HepG2 (cell line): Measurements from ENCODE around the gene SPATA7. TPM values are rescaled to one million over a fixed set of nuclear protein-coding genes. Genes with fewer than 3 reads are reported as not detected.

Experiments used
- ATAC-seq: fragments of 200-7000 bp; cut with Tn5 transposase; 3 replicates; pipeline ENCODE4 v1.9.1; 2020; ENCODE audit warnings: mild to moderate bottlenecking, moderate library complexity
- BruUV-seq: library from RNA; stranded (reverse); fragments of 400-500 nt; replicated peaks from 2 replicates; lab custom pipeline; 2021; lab: Mats Ljungman, UMichigan
- CTCF ChIA-PET: fragments of 300-600 bp; formaldehyde crosslinking; extraction: SDS; loops from one replicate; lab custom pipeline; 2021; ENCODE audit warnings: low total read pairs, inconsistent platforms, low intra/inter-chr PET ratio; lab: Yijun Ruan, JAX
- POLR2A ChIA-PET: fragments of 350-600 bp; sonication (Branson Sonifier 250); formaldehyde crosslinking; loops from one replicate; lab custom pipeline; 2020; ENCODE audit warnings: antibody characterized with exemption, inconsistent platforms; lab: Yijun Ruan, JAX
- DNase-seq: peaks from one replicate; pipeline ENCODE4 v3.0.0-alpha.2; 2015; ENCODE audit warnings: low spot score
- FAIRE-seq: peaks from 3 replicates; lab custom pipeline; 2011; peaks lifted over from hg19 to GRCh38; lab: Jason Lieb, UNC
- H2AFZ ChIP-seq: one replicate; pipeline ENCODE4 v1.6.1; 2011; ENCODE audit warnings: low read length, inconsistent platforms
- H3K27ac ChIP-seq: fragments of 300-600 bp; 3 replicates; pipeline ENCODE4 v1.8.0; 2011; ENCODE audit warnings: mixed run types, mild to moderate bottlenecking, mixed read lengths, low read length, inconsistent platforms; ENCODE audit not compliant: insufficient read depth; ENCODE audit errors: extremely low read length
- H3K27me3 ChIP-seq, 2 experiments: fragments of 200-600 bp in 1 of 2; 2 replicates in 1 of 2; 3 replicates in 1 of 2; pipeline versions ENCODE4 v1.6.0 to v1.8.0; 2011; ENCODE audit warnings: low read length in 2 of 2, mild to moderate bottlenecking in 2 of 2, moderate library complexity in 2 of 2, inconsistent platforms in 1 of 2; ENCODE audit not compliant: insufficient read depth in 2 of 2, control insufficient read depth in 1 of 2
- H3K36me3 ChIP-seq, 2 experiments: fragments of 200-600 bp in 1 of 2; replicated peaks in 1 of 2; 2 replicates in 1 of 2; 3 replicates in 1 of 2; pipeline versions ENCODE4 v1.5.1 to v1.8.0; 2011; ENCODE audit warnings: low read length in 2 of 2, inconsistent platforms in 1 of 2; ENCODE audit not compliant: insufficient read depth in 2 of 2, control insufficient read depth in 1 of 2
- H3K4me1 ChIP-seq: 2 replicates; pipeline ENCODE4 v1.5.1; 2012; ENCODE audit warnings: low read length, inconsistent platforms; ENCODE audit not compliant: insufficient read depth
- H3K4me2 ChIP-seq: 2 replicates; pipeline ENCODE4 v1.6.0; 2011; ENCODE audit warnings: low read depth, low read length, inconsistent platforms
- H3K4me3 ChIP-seq, 3 experiments: fragments of 200-600 bp in 1 of 3; sonication (generic), shearing (Covaris generic) in 1 of 3; replicated peaks in 1 of 3; 2 replicates each; pipeline ENCODE4 v1.5.1; 2011 to 2016; ENCODE audit warnings: low read length in 3 of 3, inconsistent platforms in 2 of 3, low read depth in 2 of 3, mild to moderate bottlenecking in 2 of 3, control low read depth in 1 of 3, mixed read lengths in 1 of 3; ENCODE audit not compliant: insufficient read depth in 1 of 3
- H3K79me2 ChIP-seq: one replicate; pipeline ENCODE4 v1.6.1; 2011; ENCODE audit warnings: low read length, inconsistent platforms; ENCODE audit not compliant: insufficient read depth
- H3K9ac ChIP-seq: 2 replicates; pipeline ENCODE4 v1.6.0; 2011; ENCODE audit warnings: mild to moderate bottlenecking, low read depth, low read length, inconsistent platforms; ENCODE audit not compliant: insufficient read depth
- H3K9me3 ChIP-seq: 2 replicates; pipeline ENCODE4 v1.5.1; 2012; ENCODE audit warnings: mild to moderate bottlenecking, low read length
- H4K20me1 ChIP-seq: 2 replicates; pipeline ENCODE4 v1.6.0; 2011; ENCODE audit warnings: inconsistent platforms, mild to moderate bottlenecking, low read length, moderate library complexity; ENCODE audit not compliant: insufficient read depth
- BRCA1 ChIP-seq: sonication (generic); formaldehyde crosslinking; IDR thresholded peaks from 2 replicates; pipeline ENCODE4 v1.4.0; 2020; ENCODE audit warnings: missing genetic modification reagents
- MEIS2 ChIP-seq: sonication (generic); formaldehyde crosslinking; IDR thresholded peaks from 2 replicates; pipeline ENCODE4 v1.9.0; 2021; ENCODE audit warnings: mild to moderate bottlenecking, missing genetic modification reagents
- MLLT10 ChIP-seq: sonication (generic); formaldehyde crosslinking; IDR thresholded peaks from 2 replicates; pipeline ENCODE4 v1.4.0; 2020; ENCODE audit warnings: missing genetic modification reagents
- STAT5B ChIP-seq: sonication (generic); formaldehyde crosslinking; IDR thresholded peaks from 2 replicates; pipeline ENCODE4 v1.4.0; 2020; ENCODE audit warnings: missing genetic modification reagents
- ZBTB21 ChIP-seq: sonication (generic); formaldehyde crosslinking; IDR thresholded peaks from 2 replicates; pipeline ENCODE4 v1.4.0; 2020; ENCODE audit warnings: missing genetic modification reagents
- ZFP36L2 ChIP-seq: sonication (generic); formaldehyde crosslinking; IDR thresholded peaks from 2 replicates; pipeline ENCODE4 v1.4.0; 2020; ENCODE audit warnings: missing genetic modification reagents
- ZFX ChIP-seq: sonication (generic); formaldehyde crosslinking; IDR thresholded peaks from 2 replicates; pipeline ENCODE4 v1.4.0; 2020; ENCODE audit warnings: mild to moderate bottlenecking, low read depth, missing genetic modification reagents, moderate library complexity
- ZNF780A ChIP-seq: sonication (generic); formaldehyde crosslinking; IDR thresholded peaks from 2 replicates; pipeline ENCODE4 v1.8.0; 2022; ENCODE audit warnings: mild to moderate bottlenecking, missing genetic modification reagents, moderate library complexity
- WGBS: methylation state at CpG from one replicate; pipeline ENCODE4 v1.1.6; 2017; ENCODE audit warnings: low lambda C conversion rate; 5-methylcytosine and 5-hydroxymethylcytosine counted together
- in situ Hi-C: cut with HindIII; loops from 2 replicates; pipeline ENCODE4 v1.10.0; 2017; ENCODE audit warnings: low pct_unique_long_range_greater_than_20kb; ENCODE audit not compliant: extremely low pct_ligation_motif_present
- intact Hi-C: fragments of 100-400 bp; cut with micrococcal nuclease; formaldehyde crosslinking; loops from one replicate; pipeline ENCODE4 v1.10.0; 2022; ENCODE audit not compliant: unreplicated experiment
- polyA plus RNA-seq, 8 experiments: library from polyadenylated mRNA; depleted of rRNA in 3 of 8; stranded (reverse) in 7 of 8; unstranded in 1 of 8; fragments of >200 nt; fragmentation: Illumina TruSeq in 4 of 8; extraction: Trizol in 4 of 8; gene quantifications; 2 replicates each; pipeline versions ENCODE4 v1.2.1 to v1.2.3, GENCODE V29; 2011 to 2016; ENCODE audit warnings: low read depth in 4 of 8, missing spikeins in 1 of 8, mixed read lengths in 1 of 8; ENCODE audit not compliant: insufficient read depth in 1 of 8
- total RNA-seq, 5 experiments: library from RNA; depleted of rRNA; stranded (reverse); fragments of >200 nt; fragmentation: Illumina TruSeq; extraction: Trizol; gene quantifications; 2 replicates each; pipeline ENCODE4 v1.2.3, GENCODE V29; 2016; ENCODE audit warnings: low read depth in 1 of 5
- TF ChIP-seq, protein P1 (sequence below): sonication (generic); formaldehyde crosslinking; conservative IDR thresholded peaks from 2 replicates; pipeline ENCODE4 v1.8.0; 2022; ENCODE audit warnings: low read depth, missing genetic modification reagents
- TF ChIP-seq, protein P2 (sequence below): sonication (generic); formaldehyde crosslinking; IDR thresholded peaks from 2 replicates; pipeline ENCODE4 v1.4.0; 2020; ENCODE audit warnings: low read depth, missing genetic modification reagents
- TF ChIP-seq, protein P3 (sequence below): sonication (generic); formaldehyde crosslinking; IDR thresholded peaks from 2 replicates; pipeline ENCODE4 v1.4.0; 2020; ENCODE audit warnings: missing genetic modification reagents
- TF ChIP-seq, protein P4 (sequence below): IDR thresholded peaks from 2 replicates; pipeline ENCODE4 v1.6.1; 2016; ENCODE audit warnings: control low read depth
- TF ChIP-seq, protein P5 (sequence below): sonication (generic); formaldehyde crosslinking; IDR thresholded peaks from 2 replicates; pipeline ENCODE4 v1.4.0; 2020; ENCODE audit warnings: missing genetic modification reagents

The SPATA7 gene
- total and polyA plus RNA-seq, 2 of the 13 experiments (the other 11 are each of a cell fraction or from before 2014, with no cell fraction given): 3.6 to 5.5 TPM

DNA sequence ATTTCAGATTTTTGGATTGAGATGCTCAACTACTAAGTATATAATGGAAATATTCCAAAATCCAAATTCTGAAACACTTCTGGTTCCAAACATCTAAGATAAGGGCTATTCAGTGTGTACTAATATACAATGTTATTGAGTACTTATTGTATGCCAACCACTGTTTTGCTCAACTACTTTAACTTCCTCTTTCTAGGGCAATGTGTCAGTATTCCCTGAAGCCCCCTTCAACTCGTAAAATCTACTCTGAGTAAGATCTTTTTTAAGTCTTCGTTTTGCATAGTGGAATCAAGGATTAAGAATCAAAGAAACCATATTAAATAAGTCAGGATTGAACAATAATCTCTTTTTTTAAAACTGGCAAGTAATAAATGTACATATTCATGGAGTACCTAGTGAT lies 45.5 kb downstream of the SPATA7 start:
- BruUV-seq: no TSS peak
- Histone ChIP-seq H3K36me3 (no peaks in the 10 kb centered on the region; a peak in 1 of 5 replicates), H3K4me3 (no peak overlapping the region), H3K9me3 (no peaks in the 10 kb centered on the region), H4K20me1 (no peaks in the 10 kb centered on the region), H2AFZ (no peak overlapping the region), H3K79me2 (no peaks in the 10 kb centered on the region), H3K27ac (no peak overlapping the region), H3K4me2 (no peak overlapping the region), H3K27me3 (no peaks in the 10 kb centered on the region), H3K4me1 (no peaks in the 10 kb centered on the region), H3K9ac (no peak overlapping the region)
- CTCF ChIA-PET: no interaction called here
- FAIRE-seq (no peak), DNase-seq (no peak), ATAC-seq (no peak)
- in situ Hi-C loops (no loop called here), intact Hi-C loops (no loop called here)
- POLR2A ChIA-PET: no interaction called here
- 83% methylated on average over 2 of the region's 2 CpGs for WGBS
- TF ChIP-seq, protein P1, sequence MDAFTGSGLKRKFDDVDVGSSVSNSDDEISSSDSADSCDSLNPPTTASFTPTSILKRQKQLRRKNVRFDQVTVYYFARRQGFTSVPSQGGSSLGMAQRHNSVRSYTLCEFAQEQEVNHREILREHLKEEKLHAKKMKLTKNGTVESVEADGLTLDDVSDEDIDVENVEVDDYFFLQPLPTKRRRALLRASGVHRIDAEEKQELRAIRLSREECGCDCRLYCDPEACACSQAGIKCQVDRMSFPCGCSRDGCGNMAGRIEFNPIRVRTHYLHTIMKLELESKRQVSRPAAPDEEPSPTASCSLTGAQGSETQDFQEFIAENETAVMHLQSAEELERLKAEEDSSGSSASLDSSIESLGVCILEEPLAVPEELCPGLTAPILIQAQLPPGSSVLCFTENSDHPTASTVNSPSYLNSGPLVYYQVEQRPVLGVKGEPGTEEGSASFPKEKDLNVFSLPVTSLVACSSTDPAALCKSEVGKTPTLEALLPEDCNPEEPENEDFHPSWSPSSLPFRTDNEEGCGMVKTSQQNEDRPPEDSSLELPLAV (CRISPR knock-in tag): no peak
- TF ChIP-seq ZBTB21 (CRISPR knock-in tag) (no peak), ZNF780A (CRISPR knock-in tag) (no peak), STAT5B (no peak), BRCA1 (no peak), MEIS2 (CRISPR knock-in tag) (no peak), MLLT10 (no peak), ZFX (CRISPR knock-in tag) (no peak), ZFP36L2 (no peak)
- TF ChIP-seq, protein P2, sequence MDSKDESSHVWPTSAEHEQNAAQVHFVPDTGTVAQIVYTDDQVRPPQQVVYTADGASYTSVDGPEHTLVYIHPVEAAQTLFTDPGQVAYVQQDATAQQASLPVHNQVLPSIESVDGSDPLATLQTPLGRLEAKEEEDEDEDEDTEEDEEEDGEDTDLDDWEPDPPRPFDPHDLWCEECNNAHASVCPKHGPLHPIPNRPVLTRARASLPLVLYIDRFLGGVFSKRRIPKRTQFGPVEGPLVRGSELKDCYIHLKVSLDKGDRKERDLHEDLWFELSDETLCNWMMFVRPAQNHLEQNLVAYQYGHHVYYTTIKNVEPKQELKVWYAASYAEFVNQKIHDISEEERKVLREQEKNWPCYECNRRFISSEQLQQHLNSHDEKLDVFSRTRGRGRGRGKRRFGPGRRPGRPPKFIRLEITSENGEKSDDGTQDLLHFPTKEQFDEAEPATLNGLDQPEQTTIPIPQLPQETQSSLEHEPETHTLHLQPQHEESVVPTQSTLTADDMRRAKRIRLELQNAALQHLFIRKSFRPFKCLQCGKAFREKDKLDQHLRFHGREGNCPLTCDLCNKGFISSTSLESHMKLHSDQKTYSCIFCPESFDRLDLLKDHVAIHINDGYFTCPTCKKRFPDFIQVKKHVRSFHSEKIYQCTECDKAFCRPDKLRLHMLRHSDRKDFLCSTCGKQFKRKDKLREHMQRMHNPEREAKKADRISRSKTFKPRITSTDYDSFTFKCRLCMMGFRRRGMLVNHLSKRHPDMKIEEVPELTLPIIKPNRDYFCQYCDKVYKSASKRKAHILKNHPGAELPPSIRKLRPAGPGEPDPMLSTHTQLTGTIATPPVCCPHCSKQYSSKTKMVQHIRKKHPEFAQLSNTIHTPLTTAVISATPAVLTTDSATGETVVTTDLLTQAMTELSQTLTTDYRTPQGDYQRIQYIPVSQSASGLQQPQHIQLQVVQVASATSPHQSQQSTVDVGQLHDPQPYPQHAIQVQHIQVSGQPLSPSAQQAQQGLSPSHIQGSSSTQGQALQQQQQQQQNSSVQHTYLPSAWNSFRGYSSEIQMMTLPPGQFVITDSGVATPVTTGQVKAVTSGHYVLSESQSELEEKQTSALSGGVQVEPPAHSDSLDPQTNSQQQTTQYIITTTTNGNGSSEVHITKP (CRISPR knock-in tag): no peak
- TF ChIP-seq, protein P3, sequence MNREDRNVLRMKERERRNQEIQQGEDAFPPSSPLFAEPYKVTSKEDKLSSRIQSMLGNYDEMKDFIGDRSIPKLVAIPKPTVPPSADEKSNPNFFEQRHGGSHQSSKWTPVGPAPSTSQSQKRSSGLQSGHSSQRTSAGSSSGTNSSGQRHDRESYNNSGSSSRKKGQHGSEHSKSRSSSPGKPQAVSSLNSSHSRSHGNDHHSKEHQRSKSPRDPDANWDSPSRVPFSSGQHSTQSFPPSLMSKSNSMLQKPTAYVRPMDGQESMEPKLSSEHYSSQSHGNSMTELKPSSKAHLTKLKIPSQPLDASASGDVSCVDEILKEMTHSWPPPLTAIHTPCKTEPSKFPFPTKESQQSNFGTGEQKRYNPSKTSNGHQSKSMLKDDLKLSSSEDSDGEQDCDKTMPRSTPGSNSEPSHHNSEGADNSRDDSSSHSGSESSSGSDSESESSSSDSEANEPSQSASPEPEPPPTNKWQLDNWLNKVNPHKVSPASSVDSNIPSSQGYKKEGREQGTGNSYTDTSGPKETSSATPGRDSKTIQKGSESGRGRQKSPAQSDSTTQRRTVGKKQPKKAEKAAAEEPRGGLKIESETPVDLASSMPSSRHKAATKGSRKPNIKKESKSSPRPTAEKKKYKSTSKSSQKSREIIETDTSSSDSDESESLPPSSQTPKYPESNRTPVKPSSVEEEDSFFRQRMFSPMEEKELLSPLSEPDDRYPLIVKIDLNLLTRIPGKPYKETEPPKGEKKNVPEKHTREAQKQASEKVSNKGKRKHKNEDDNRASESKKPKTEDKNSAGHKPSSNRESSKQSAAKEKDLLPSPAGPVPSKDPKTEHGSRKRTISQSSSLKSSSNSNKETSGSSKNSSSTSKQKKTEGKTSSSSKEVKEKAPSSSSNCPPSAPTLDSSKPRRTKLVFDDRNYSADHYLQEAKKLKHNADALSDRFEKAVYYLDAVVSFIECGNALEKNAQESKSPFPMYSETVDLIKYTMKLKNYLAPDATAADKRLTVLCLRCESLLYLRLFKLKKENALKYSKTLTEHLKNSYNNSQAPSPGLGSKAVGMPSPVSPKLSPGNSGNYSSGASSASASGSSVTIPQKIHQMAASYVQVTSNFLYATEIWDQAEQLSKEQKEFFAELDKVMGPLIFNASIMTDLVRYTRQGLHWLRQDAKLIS (CRISPR knock-in tag): no peak
- TF ChIP-seq, protein P4, sequence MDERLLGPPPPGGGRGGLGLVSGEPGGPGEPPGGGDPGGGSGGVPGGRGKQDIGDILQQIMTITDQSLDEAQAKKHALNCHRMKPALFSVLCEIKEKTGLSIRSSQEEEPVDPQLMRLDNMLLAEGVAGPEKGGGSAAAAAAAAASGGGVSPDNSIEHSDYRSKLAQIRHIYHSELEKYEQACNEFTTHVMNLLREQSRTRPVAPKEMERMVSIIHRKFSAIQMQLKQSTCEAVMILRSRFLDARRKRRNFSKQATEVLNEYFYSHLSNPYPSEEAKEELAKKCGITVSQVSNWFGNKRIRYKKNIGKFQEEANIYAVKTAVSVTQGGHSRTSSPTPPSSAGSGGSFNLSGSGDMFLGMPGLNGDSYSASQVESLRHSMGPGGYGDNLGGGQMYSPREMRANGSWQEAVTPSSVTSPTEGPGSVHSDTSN: no peak
- TF ChIP-seq, protein P5, sequence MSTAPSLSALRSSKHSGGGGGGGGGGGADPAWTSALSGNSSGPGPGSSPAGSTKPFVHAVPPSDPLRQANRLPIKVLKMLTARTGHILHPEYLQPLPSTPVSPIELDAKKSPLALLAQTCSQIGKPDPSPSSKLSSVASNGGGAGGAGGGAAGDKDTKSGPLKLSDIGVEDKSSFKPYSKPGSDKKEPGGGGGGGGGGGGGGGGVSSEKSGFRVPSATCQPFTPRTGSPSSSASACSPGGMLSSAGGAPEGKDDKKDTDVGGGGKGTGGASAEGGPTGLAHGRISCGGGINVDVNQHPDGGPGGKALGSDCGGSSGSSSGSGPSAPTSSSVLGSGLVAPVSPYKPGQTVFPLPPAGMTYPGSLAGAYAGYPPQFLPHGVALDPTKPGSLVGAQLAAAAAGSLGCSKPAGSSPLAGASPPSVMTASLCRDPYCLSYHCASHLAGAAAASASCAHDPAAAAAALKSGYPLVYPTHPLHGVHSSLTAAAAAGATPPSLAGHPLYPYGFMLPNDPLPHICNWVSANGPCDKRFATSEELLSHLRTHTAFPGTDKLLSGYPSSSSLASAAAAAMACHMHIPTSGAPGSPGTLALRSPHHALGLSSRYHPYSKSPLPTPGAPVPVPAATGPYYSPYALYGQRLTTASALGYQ (CRISPR knock-in tag): no peak
